Endothelial cell of umbilical vein (primary cell): ENCODE data around the gene SFI1. TPM values are rescaled to one million over a fixed set of nuclear protein-coding genes. Genes with fewer than 3 reads are reported as not detected.

Source experiments
- BruUV-seq: library from RNA; stranded (reverse); fragments of 400-500 nt; replicated peaks from 2 replicates; lab custom pipeline; 2021; lab: Mats Ljungman, UMichigan
- CTCF ChIA-PET: fragments of 300-600, 350-600 bp; sonication (Branson Sonifier 250); formaldehyde crosslinking; loops from one replicate; lab custom pipeline; 2021; ENCODE audit warnings: antibody characterized with exemption, inconsistent platforms; lab: Charles Lee
- POLR2A ChIA-PET: fragments of 300-600, 350-600 bp; sonication (Branson Sonifier 250); formaldehyde crosslinking; loops from one replicate; lab custom pipeline; 2021; ENCODE audit warnings: antibody characterized with exemption, inconsistent platforms; lab: Charles Lee
- DNase-seq: peaks from one replicate; pipeline ENCODE4 v3.0.0-alpha.2; 2011; ENCODE audit warnings: low read depth, low spot score
- FAIRE-seq: peaks from 2 replicates; lab custom pipeline; 2011; peaks lifted over from hg19 to GRCh38; lab: Jason Lieb, UNC
- H2AFZ ChIP-seq: 2 replicates; pipeline ENCODE4 v1.6.0; 2012; ENCODE audit warnings: low read depth, low read length, control low read depth, inconsistent platforms
- H3K27ac ChIP-seq: 2 replicates; pipeline ENCODE4 v1.5.1; 2011; ENCODE audit warnings: low read depth, mild to moderate bottlenecking, control low read depth, low read length, moderate library complexity; ENCODE audit not compliant: insufficient read depth
- H3K27me3 ChIP-seq, 2 experiments: 2 replicates each; pipeline versions ENCODE4 v1.6.0 to v1.6.1; 2011; ENCODE audit warnings: low read length in 2 of 2, mixed read lengths in 1 of 2; ENCODE audit not compliant: control insufficient read depth in 2 of 2, insufficient read depth in 2 of 2
- H3K36me3 ChIP-seq, 2 experiments: 2 replicates in 1 of 2; 3 replicates in 1 of 2; pipeline ENCODE4 v1.5.1; 2011; ENCODE audit warnings: low read length in 2 of 2, mild to moderate bottlenecking in 1 of 2, moderate library complexity in 1 of 2; ENCODE audit not compliant: control insufficient read depth in 2 of 2, insufficient read depth in 2 of 2; ENCODE audit errors: extremely low read depth in 1 of 2
- H3K4me1 ChIP-seq: 3 replicates; pipeline ENCODE4 v1.5.1; 2011; ENCODE audit warnings: mild to moderate bottlenecking, low read length; ENCODE audit not compliant: control insufficient read depth, insufficient read depth; ENCODE audit errors: extremely low read depth
- H3K4me2 ChIP-seq: 2 replicates; pipeline ENCODE4 v1.6.1; 2011; ENCODE audit warnings: low read length, control low read depth, mixed read lengths; ENCODE audit not compliant: insufficient read depth
- H3K4me3 ChIP-seq, 3 experiments: fragments of 200-600 bp in 1 of 3; sonication (generic), shearing (Covaris generic) in 1 of 3; replicated peaks in 1 of 3; 2 replicates each; pipeline ENCODE4 v1.5.1; 2011 to 2016; ENCODE audit warnings: control low read depth in 3 of 3, low read length in 3 of 3, mild to moderate bottlenecking in 2 of 3, inconsistent platforms in 1 of 3, low read depth in 1 of 3, moderate library complexity in 1 of 3; ENCODE audit not compliant: insufficient read depth in 1 of 3
- H3K79me2 ChIP-seq: 2 replicates; pipeline ENCODE4 v1.6.0; 2012; ENCODE audit warnings: low read length, inconsistent platforms; ENCODE audit not compliant: control insufficient read depth, insufficient read depth
- H3K9ac ChIP-seq: replicated peaks from 2 replicates; pipeline ENCODE3; 2011; ENCODE audit warnings: low read length, control low read depth; ENCODE audit not compliant: insufficient read depth; ENCODE audit errors: extremely low read depth
- H3K9me1 ChIP-seq: replicated peaks from 3 replicates; pipeline ENCODE4 v1.6.0; 2011; ENCODE audit warnings: mild to moderate bottlenecking, low read length; ENCODE audit not compliant: control insufficient read depth, insufficient read depth; ENCODE audit errors: extremely low read depth
- H3K9me3 ChIP-seq: replicated peaks from 2 replicates; pipeline ENCODE4 v1.5.1; 2012; ENCODE audit warnings: low read length, inconsistent platforms; ENCODE audit not compliant: control insufficient read depth, insufficient read depth
- H4K20me1 ChIP-seq: replicated peaks from 2 replicates; pipeline ENCODE3; 2011; ENCODE audit warnings: mild to moderate bottlenecking, low read length; ENCODE audit not compliant: control insufficient read depth, insufficient read depth; ENCODE audit errors: extremely low read depth
- CTCF ChIP-seq, 2 donors: IDR thresholded peaks; 1 replicate in 1 of 2; 2 replicates in 1 of 2; pipeline ENCODE4 v1.5.1; 2011; ENCODE audit warnings: low read length in 2 of 2, mild to moderate bottlenecking in 2 of 2, moderate library complexity in 2 of 2, control low read depth in 1 of 2, inconsistent platforms in 1 of 2, low read depth in 1 of 2; ENCODE audit not compliant: insufficient read depth in 1 of 2; ENCODE audit errors: extremely low read depth in 1 of 2
- EZH2 ChIP-seq: IDR thresholded peaks from 2 replicates; pipeline ENCODE4 v1.6.1; 2012; ENCODE audit warnings: borderline replicate concordance, low read depth, mild to moderate bottlenecking, moderate library complexity, low read length, inconsistent platforms; ENCODE audit not compliant: severe bottlenecking
- FOS ChIP-seq: IDR thresholded peaks from 2 replicates; pipeline ENCODE4 v1.6.1; 2011; ENCODE audit warnings: mild to moderate bottlenecking, low read length, moderate library complexity, borderline replicate concordance; ENCODE audit not compliant: insufficient read depth
- GATA2 ChIP-seq: IDR thresholded peaks from 2 replicates; pipeline ENCODE4 v1.7.0; 2011; ENCODE audit warnings: low read depth, mild to moderate bottlenecking, moderate library complexity, mixed read lengths, low read length; ENCODE audit not compliant: insufficient read length, insufficient read depth
- JUN ChIP-seq: IDR thresholded peaks from 2 replicates; pipeline ENCODE4 v1.6.1; 2011; ENCODE audit warnings: borderline replicate concordance, low read depth; ENCODE audit not compliant: insufficient read length, insufficient read depth
- MAX ChIP-seq: IDR thresholded peaks from 2 replicates; pipeline ENCODE4 v1.6.1; 2011; ENCODE audit not compliant: insufficient read depth, insufficient read length
- MYC ChIP-seq: IDR thresholded peaks from one replicate; pipeline ENCODE4 v1.6.1; 2011; ENCODE audit warnings: mild to moderate bottlenecking, low read depth, low read length
- POLR2A ChIP-seq: IDR thresholded peaks from 2 replicates; pipeline ENCODE4 v1.6.1; 2012; ENCODE audit warnings: low read depth, mild to moderate bottlenecking, control low read depth, low read length
- POLR2AphosphoS5 ChIP-seq: IDR thresholded peaks from 2 replicates; pipeline ENCODE4 v1.6.1; 2012; ENCODE audit warnings: low read depth, mild to moderate bottlenecking, control low read depth, low read length, moderate library complexity; ENCODE audit not compliant: insufficient read depth
- dilution Hi-C: fragments of 300-500 bp; cut with MboI; formaldehyde crosslinking; loops from one replicate; pipeline ENCODE4 v1.15.0; 2019; ENCODE audit warnings: low sequenced_read_pairs; ENCODE audit not compliant: extremely low pct_ligation_motif_present
- intact Hi-C: fragments of 100-400 bp; cut with micrococcal nuclease; formaldehyde crosslinking; loops from one replicate; pipeline ENCODE4 v1.10.0; 2022
- polyA plus RNA-seq, 4 experiments: library from polyadenylated mRNA; depleted of rRNA in 3 of 4; stranded (reverse) in 3 of 4; unstranded in 1 of 4; fragments of >200 nt; gene quantifications; 2 replicates each; pipeline versions ENCODE4 v1.2.1 to v1.2.3, GENCODE V29; 2011 to 2012; ENCODE audit warnings: missing spikeins in 1 of 4
- total RNA-seq: library from RNA; stranded (reverse); gene quantifications from 2 replicates; pipeline ENCODE4 v1.2.3, GENCODE V29; 2021

SFI1 gene
- total and polyA plus RNA-seq, 2 donors (not counting 3 experiments of a cell fraction or from before 2014, with no cell fraction given): 12.5 to 46.4 TPM

- Histone ChIP-seq H2AFZ (no peak overlapping the region), H3K4me1 (peaks cover 31% of the 10 kb centered on the region), H4K20me1 (no peaks in the 10 kb centered on the region), H3K27ac (no peak overlapping the region), H3K4me3 (peak overlapping the region in 1 of 3 experiments; percentile 85), H3K9ac (no peak overlapping the region), H3K36me3 (peaks cover 0 to 3% of the 10 kb centered on the region in 2 experiments), H3K4me2 (peak overlapping the region; percentile 92), H3K9me1 (no peaks in the 10 kb centered on the region), H3K27me3 (no peaks in the 10 kb centered on the region), H3K79me2 (peaks cover 26% of the 10 kb centered on the region), H3K9me3 (no peaks in the 10 kb centered on the region)
- BruUV-seq: no TSS peak
- DNase-seq (no peak), FAIRE-seq (no peak)
- ChIA-PET CTCF (no interaction called here), POLR2A (no interaction called here)
- intact Hi-C loops: no loop called here
- dilution Hi-C loops: no loop called here
- TF ChIP-seq JUN (no peak), MAX (no peak), POLR2AphosphoS5 (no peak), MYC (no peak), EZH2 (no peak), FOS (no peak), POLR2A (no peak), CTCF (IDR thresholded peaks at IDR 0.05; ENCODE audit: extremely low read depth in 1 of 2, insufficient read depth in 1 of 2, low read depth in 1 of 2, low read length in 2 of 2) (no peak), GATA2 (no peak)
Measured at GRCh38 chr22:31491218-31491962, 4.9 kb upstream of the SFI1 start.
